NCI-H82 treated with DMSO at 0.1 percent for 48 hours (cell line): ENCODE data around the gene KRTAP10-2.
"Not testable (repeated sequence)": the region's sequence is repeated elsewhere in the genome, so short reads cannot be mapped to it uniquely, and the experiment has no call there.

Experiments used
- DNase-seq: peaks from one replicate; lab custom pipeline; 2025; ENCODE audit not compliant: unreplicated experiment; lab: John Stamatoyannopoulos, UW

The KRTAP10-2 gene

GRCh38 chr21:44503006-44503889 lies 48.1 kb downstream of the KRTAP10-2 start:
- DNase-seq: not testable (repeated sequence)

- no peak for DNase-seq
These were observed 48.9 kb downstream of the KRTAP10-2 start for GRCh38 chr21:44502171-44502958.
